NCI-H2196 treated with DMSO at 0.1 percent for 48 hours (cell line): Measurements from ENCODE around the gene ARHGAP26.
"Not testable (repeated sequence)": the region's sequence is repeated elsewhere in the genome, so short reads cannot be mapped to it uniquely, and the experiment has no call there.

Experiments
- DNase-seq: peaks from one replicate; lab custom pipeline; 2025; ENCODE audit not compliant: unreplicated experiment; lab: John Stamatoyannopoulos, UW

Gene ARHGAP26

GRCh38 chr5:143195491-143195890 lies 425.3 kb downstream of the ARHGAP26 start:
- no peak for DNase-seq

GRCh38 chr5:143196601-143197259 lies 426.6 kb downstream of the ARHGAP26 start:
- DNase-seq: no peak

GRCh38 chr5:143197260-143197656 lies 427.1 kb downstream of the ARHGAP26 start:
- no peak for DNase-seq

GRCh38 chr5:143198332-143198731 lies 428.2 kb downstream of the ARHGAP26 start:
- no peak for DNase-seq

GRCh38 chr5:143199161-143199560 lies 429.0 kb downstream of the ARHGAP26 start:
- DNase-seq: no peak

- DNase-seq: no peak
Observed at GRCh38 chr5:143199843-143200242, 429.7 kb downstream of the ARHGAP26 start.

GRCh38 chr5:143200781-143201398 lies 430.7 kb downstream of the ARHGAP26 start:
- DNase-seq: no peak

GRCh38 chr5:143201589-143201988 lies 431.4 kb downstream of the ARHGAP26 start:
- DNase-seq: no peak

- DNase-seq: not testable (repeated sequence)
Observed at GRCh38 chr5:143203301-143203956, 433.3 kb downstream of the ARHGAP26 start.

- no peak for DNase-seq
Observed at GRCh38 chr5:143204474-143205246, 434.5 kb downstream of the ARHGAP26 start.

- DNase-seq: no peak
Observed at GRCh38 chr5:143205386-143205785, 435.2 kb downstream of the ARHGAP26 start.

- DNase-seq: no peak
Observed at GRCh38 chr5:143205883-143206195, 435.7 kb downstream of the ARHGAP26 start.

- DNase-seq: no peak
Observed at GRCh38 chr5:143206196-143207053, 436.2 kb downstream of the ARHGAP26 start.

GRCh38 chr5:143207058-143207457 lies 436.9 kb downstream of the ARHGAP26 start:
- no peak for DNase-seq

GRCh38 chr5:143207563-143208364 lies 437.6 kb downstream of the ARHGAP26 start:
- no peak for DNase-seq

- no peak for DNase-seq
Observed at GRCh38 chr5:143208365-143208641, 438.1 kb downstream of the ARHGAP26 start.

- DNase-seq: no peak
Observed at GRCh38 chr5:143208781-143209510, 438.8 kb downstream of the ARHGAP26 start.

GRCh38 chr5:143209881-143210395 lies 439.8 kb downstream of the ARHGAP26 start:
- no peak for DNase-seq

GRCh38 chr5:143210576-143210975 lies 440.4 kb downstream of the ARHGAP26 start:
- no peak for DNase-seq
